ENCODE data around the gene L3MBTL4.

- TF ChIP-seq CTCF (IDR thresholded peaks at IDR 0.05): no peak
- TF ChIP-seq POLR2A (IDR thresholded peaks at IDR 0.05): no peak
Observed at GRCh38 chr18:6174983-6175745, 239.5 kb downstream of the L3MBTL4 start.
